ENCODE data around the gene ZNF532.

ZNF532 gene

GRCh38 chr18:58937071-58937886 lies 72.6 kb downstream of the ZNF532 start:
- H3K79me2 ChIP-seq (ENCODE audit: control insufficient read depth, insufficient read depth, low read length, unreplicated experiment) = peaks cover 5% of the 10 kb centered on the region
- H3K4me3 ChIP-seq (ENCODE audit: low read depth, low read length) = peak overlapping the region; percentile 11

DNA sequence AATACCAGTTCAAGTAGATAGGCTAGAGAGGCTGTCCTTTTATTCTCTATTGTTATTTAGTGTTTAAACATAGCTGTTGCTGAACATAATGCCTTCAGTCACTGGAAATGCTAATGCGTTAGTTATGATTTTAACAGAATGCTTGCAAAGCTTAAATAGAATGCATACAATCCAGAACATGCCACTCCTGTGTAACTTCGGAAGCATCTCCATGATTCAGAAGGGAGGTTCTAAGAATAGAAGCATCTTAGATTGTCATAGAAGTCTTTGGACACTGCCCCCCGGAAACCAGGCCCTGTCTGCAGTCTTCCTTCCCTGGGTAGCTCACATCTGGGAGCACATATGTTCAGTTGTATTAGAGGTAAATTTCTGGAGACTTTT lies 73.2 kb downstream of the ZNF532 start:
- H3K36me3 ChIP-seq (ENCODE audit: insufficient read depth, low read length) = peaks cover 13% of the 10 kb centered on the region; the same call in 1 of the 2 replicates
- H3K79me2 ChIP-seq (ENCODE audit: control insufficient read depth, insufficient read depth, low read length, unreplicated experiment) = peaks cover 5% of the 10 kb centered on the region
- no peak overlapping the region for H2AFZ ChIP-seq (ENCODE audit: low read length, unreplicated experiment)
- H3K4me3 ChIP-seq (ENCODE audit: low read depth, low read length) = peak overlapping the region; percentile 11; the same call in 1 of the 2 replicates
- H3K27ac ChIP-seq (ENCODE audit: low read depth, low read length) = peak overlapping the region; percentile 42
- H3K4me1 ChIP-seq (ENCODE audit: control insufficient read depth, insufficient read depth, low read length, unreplicated experiment) = peaks cover 23% of the 10 kb centered on the region
- H3K27me3 ChIP-seq (ENCODE audit: insufficient read depth, low read length) = no peaks in the 10 kb centered on the region

More at GRCh38 chr18:58937071-58937886, 72.6 kb downstream of the ZNF532 start:
- H3K27me3 ChIP-seq (ENCODE audit: insufficient read depth, low read length) = no peaks in the 10 kb centered on the region
- H3K36me3 ChIP-seq (ENCODE audit: insufficient read depth, low read length) = peaks cover 10% of the 10 kb centered on the region; the same call in 1 of the 2 replicates
- peak overlapping the region; percentile 42 for H3K27ac ChIP-seq (ENCODE audit: low read depth, low read length)
- H3K4me1 ChIP-seq (ENCODE audit: control insufficient read depth, insufficient read depth, low read length, unreplicated experiment) = peaks cover 23% of the 10 kb centered on the region
- peak overlapping the region; percentile 2 for H2AFZ ChIP-seq (ENCODE audit: low read length, unreplicated experiment)

- Histone ChIP-seq H3K79me2 (ENCODE audit: control insufficient read depth, insufficient read depth, low read length, unreplicated experiment) (peaks cover 5% of the 10 kb centered on the region), H3K27ac (ENCODE audit: low read depth, low read length) (no peak overlapping the region), H3K36me3 (ENCODE audit: insufficient read depth, low read length) (peaks cover 13% of the 10 kb centered on the region; the same call in 1 of the 2 replicates), H3K27me3 (ENCODE audit: insufficient read depth, low read length) (no peaks in the 10 kb centered on the region), H2AFZ (ENCODE audit: low read length, unreplicated experiment) (no peak overlapping the region), H3K4me1 (ENCODE audit: control insufficient read depth, insufficient read depth, low read length, unreplicated experiment) (peaks cover 13% of the 10 kb centered on the region), H3K4me3 (ENCODE audit: low read depth, low read length) (no peak overlapping the region)
Measured at GRCh38 chr18:58941426-58942099, 76.9 kb downstream of the ZNF532 start.

DNA sequence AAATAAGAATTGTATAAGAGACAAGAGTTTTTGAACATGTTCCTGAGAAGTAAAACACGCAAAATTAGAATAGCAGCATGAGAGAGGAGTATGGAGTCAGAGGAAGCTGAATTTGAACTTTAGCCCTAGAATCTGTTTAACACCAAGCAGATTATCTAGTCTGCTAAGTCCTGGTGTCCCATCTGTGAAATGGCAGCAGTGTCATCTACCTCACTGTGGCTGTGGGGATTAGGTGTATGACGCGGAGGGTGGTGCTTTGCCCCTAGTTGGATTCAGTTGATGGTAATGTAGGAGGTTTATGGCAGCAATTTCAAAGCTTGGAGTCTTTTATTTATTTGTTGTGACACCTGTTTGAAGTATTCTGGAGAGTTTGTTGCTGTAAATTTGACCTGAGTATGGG lies 79.2 kb downstream of the ZNF532 start:
- Histone ChIP-seq H3K27ac (ENCODE audit: low read depth, low read length) (no peak overlapping the region), H2AFZ (ENCODE audit: low read length, unreplicated experiment) (no peak overlapping the region), H3K79me2 (ENCODE audit: control insufficient read depth, insufficient read depth, low read length, unreplicated experiment) (no peaks in the 10 kb centered on the region), H3K36me3 (ENCODE audit: insufficient read depth, low read length) (peaks cover 9% of the 10 kb centered on the region), H3K4me3 (ENCODE audit: low read depth, low read length) (no peak overlapping the region), H3K27me3 (ENCODE audit: insufficient read depth, low read length) (no peaks in the 10 kb centered on the region), H3K4me1 (ENCODE audit: control insufficient read depth, insufficient read depth, low read length, unreplicated experiment) (no peaks in the 10 kb centered on the region)

- Histone ChIP-seq H3K4me3 (ENCODE audit: low read depth, low read length) (no peak overlapping the region), H2AFZ (ENCODE audit: low read length, unreplicated experiment) (no peak overlapping the region), H3K27me3 (ENCODE audit: insufficient read depth, low read length) (no peaks in the 10 kb centered on the region), H3K36me3 (ENCODE audit: insufficient read depth, low read length) (peaks cover 3% of the 10 kb centered on the region; the same call in 1 of the 2 replicates), H3K79me2 (ENCODE audit: control insufficient read depth, insufficient read depth, low read length, unreplicated experiment) (no peaks in the 10 kb centered on the region), H3K4me1 (ENCODE audit: control insufficient read depth, insufficient read depth, low read length, unreplicated experiment) (no peaks in the 10 kb centered on the region), H3K27ac (ENCODE audit: low read depth, low read length) (no peak overlapping the region)
Measured at GRCh38 chr18:58947136-58947732, 82.6 kb downstream of the ZNF532 start.

DNA sequence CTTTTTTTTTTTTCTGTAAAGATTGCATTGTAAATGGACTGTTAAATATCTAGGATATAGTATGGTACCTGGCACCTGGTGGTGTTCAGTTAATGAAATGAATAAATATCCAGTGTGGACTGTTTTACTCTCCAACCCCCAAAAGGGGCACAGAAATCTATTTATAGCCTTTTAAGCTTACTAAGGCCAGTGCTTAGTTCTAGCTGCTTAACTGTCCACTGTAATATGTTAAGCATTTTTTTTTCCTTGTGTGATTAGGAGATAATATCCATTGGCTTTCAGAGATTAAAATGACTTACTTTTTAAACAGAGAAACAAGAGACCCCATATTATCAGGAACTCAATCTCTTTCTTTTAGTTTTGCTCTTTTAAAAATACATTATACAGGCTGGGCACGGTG lies 84.4 kb downstream of the ZNF532 start:
- Histone ChIP-seq H3K79me2 (ENCODE audit: control insufficient read depth, insufficient read depth, low read length, unreplicated experiment) (no peaks in the 10 kb centered on the region), H3K4me3 (ENCODE audit: low read depth, low read length) (no peak overlapping the region), H3K4me1 (ENCODE audit: control insufficient read depth, insufficient read depth, low read length, unreplicated experiment) (peaks cover 7% of the 10 kb centered on the region), H3K36me3 (ENCODE audit: insufficient read depth, low read length) (no peaks in the 10 kb centered on the region; the same call in 1 of the 2 replicates), H3K27me3 (ENCODE audit: insufficient read depth, low read length) (no peaks in the 10 kb centered on the region), H2AFZ (ENCODE audit: low read length, unreplicated experiment) (no peak overlapping the region), H3K27ac (ENCODE audit: low read depth, low read length) (no peak overlapping the region)

DNA sequence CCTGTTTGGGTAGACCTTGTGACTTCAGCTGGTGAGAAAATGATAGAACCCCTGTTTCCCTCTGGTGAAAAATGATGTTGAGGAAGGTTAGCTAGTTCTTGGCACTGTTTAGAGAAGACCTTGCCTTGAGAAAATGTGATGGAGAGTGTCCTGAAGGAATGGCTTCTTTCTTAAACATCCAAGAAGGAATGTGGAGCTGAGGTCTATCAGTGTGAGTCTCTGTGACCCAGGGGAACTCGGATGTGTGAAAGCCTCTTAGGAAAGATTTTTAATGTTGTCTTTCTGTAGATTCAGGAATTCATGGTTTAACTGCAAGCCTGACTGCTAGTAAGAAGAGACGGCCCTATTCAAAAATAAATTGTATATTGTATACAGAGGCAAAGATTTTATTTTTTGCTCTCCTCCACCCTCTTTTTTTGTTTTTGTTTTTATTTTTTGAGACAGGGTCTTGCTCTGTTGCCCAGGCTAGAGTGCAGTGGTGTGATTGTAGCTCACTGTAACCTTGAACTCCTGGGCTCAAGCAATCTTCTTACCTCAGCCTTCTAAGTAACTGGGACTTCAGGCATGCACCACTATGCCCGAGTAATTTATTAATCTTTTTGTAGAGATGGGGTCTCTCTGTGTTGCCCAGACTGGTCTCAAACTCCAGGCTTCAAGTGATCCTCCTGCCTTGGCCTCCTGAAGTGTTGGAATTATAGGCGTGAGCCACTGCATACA lies 87.5 kb downstream of the ZNF532 start:
- no peak overlapping the region for H3K4me3 ChIP-seq (ENCODE audit: low read depth, low read length)
- H2AFZ ChIP-seq (ENCODE audit: low read length, unreplicated experiment) = no peak overlapping the region
- peaks cover 7% of the 10 kb centered on the region for H3K4me1 ChIP-seq (ENCODE audit: control insufficient read depth, insufficient read depth, low read length, unreplicated experiment)
- H3K27me3 ChIP-seq (ENCODE audit: insufficient read depth, low read length) = no peaks in the 10 kb centered on the region
- H3K36me3 ChIP-seq (ENCODE audit: insufficient read depth, low read length) = peaks cover 7% of the 10 kb centered on the region
- H3K79me2 ChIP-seq (ENCODE audit: control insufficient read depth, insufficient read depth, low read length, unreplicated experiment) = no peaks in the 10 kb centered on the region
- no peak overlapping the region for H3K27ac ChIP-seq (ENCODE audit: low read depth, low read length)

DNA sequence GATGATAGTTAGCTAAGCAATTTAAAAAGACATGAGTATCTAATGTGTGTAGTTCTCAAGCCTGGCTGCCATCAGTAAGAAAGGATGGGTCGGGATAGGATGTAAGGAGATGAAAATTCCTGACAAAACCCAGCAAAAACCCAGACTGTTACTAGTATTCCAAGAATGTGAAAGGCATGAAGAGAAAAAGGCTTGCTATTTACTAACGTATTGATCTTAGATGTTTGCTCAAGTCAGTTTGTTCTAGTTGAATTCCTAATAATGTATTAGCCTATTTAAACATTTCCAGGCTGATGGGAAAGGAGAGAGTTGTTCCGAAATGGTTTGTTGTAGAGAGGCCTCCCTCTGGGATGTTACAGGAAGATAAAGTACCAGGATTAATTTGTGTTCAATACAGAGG lies 88.2 kb downstream of the ZNF532 start:
- no peaks in the 10 kb centered on the region for H3K27me3 ChIP-seq (ENCODE audit: insufficient read depth, low read length)
- H3K36me3 ChIP-seq (ENCODE audit: insufficient read depth, low read length) = peaks cover 7% of the 10 kb centered on the region
- no peak overlapping the region for H3K4me3 ChIP-seq (ENCODE audit: low read depth, low read length)
- H3K79me2 ChIP-seq (ENCODE audit: control insufficient read depth, insufficient read depth, low read length, unreplicated experiment) = no peaks in the 10 kb centered on the region
- no peak overlapping the region for H3K27ac ChIP-seq (ENCODE audit: low read depth, low read length)
- no peak overlapping the region for H2AFZ ChIP-seq (ENCODE audit: low read length, unreplicated experiment)
- peaks cover 7% of the 10 kb centered on the region for H3K4me1 ChIP-seq (ENCODE audit: control insufficient read depth, insufficient read depth, low read length, unreplicated experiment)

GRCh38 chr18:58953627-58954026 lies 89.0 kb downstream of the ZNF532 start:
- H3K4me1 ChIP-seq (ENCODE audit: control insufficient read depth, insufficient read depth, low read length, unreplicated experiment) = peaks cover 7% of the 10 kb centered on the region
- no peak overlapping the region for H3K4me3 ChIP-seq (ENCODE audit: low read depth, low read length)
- H3K27me3 ChIP-seq (ENCODE audit: insufficient read depth, low read length) = no peaks in the 10 kb centered on the region
- H3K36me3 ChIP-seq (ENCODE audit: insufficient read depth, low read length) = peaks cover 7% of the 10 kb centered on the region
- no peak overlapping the region for H2AFZ ChIP-seq (ENCODE audit: low read length, unreplicated experiment)
- no peak overlapping the region for H3K27ac ChIP-seq (ENCODE audit: low read depth, low read length)
- H3K79me2 ChIP-seq (ENCODE audit: control insufficient read depth, insufficient read depth, low read length, unreplicated experiment) = no peaks in the 10 kb centered on the region

DNA sequence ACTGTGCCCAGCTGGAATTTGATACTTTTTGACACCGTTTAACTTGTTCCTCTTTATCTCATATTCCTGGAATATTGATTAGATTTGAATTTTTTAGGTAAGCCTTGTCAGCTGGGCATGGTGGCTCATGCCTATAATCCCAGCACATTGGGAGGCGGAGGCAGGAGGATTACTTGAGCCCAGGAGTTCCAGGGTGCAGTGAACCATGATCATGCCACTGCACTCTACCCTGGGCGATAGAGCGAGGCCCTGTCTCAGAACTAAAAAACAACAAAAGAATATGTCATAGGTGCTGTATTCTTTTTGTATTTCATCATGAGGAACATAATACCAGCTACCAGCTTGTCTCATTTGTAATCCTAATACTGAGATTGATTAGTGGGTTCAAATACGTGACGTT lies 90.3 kb downstream of the ZNF532 start:
- peaks cover 7% of the 10 kb centered on the region for H3K36me3 ChIP-seq (ENCODE audit: insufficient read depth, low read length)
- H3K79me2 ChIP-seq (ENCODE audit: control insufficient read depth, insufficient read depth, low read length, unreplicated experiment) = no peaks in the 10 kb centered on the region
- no peak overlapping the region for H3K4me3 ChIP-seq (ENCODE audit: low read depth, low read length)
- H2AFZ ChIP-seq (ENCODE audit: low read length, unreplicated experiment) = no peak overlapping the region
- H3K4me1 ChIP-seq (ENCODE audit: control insufficient read depth, insufficient read depth, low read length, unreplicated experiment) = peaks cover 7% of the 10 kb centered on the region
- no peak overlapping the region for H3K27ac ChIP-seq (ENCODE audit: low read depth, low read length)
- H3K27me3 ChIP-seq (ENCODE audit: insufficient read depth, low read length) = no peaks in the 10 kb centered on the region
